K562 (cell line): Measurements from ENCODE around the gene VILL.

Source experiments
- BHLHE40 ChIP-seq: IDR thresholded peaks from 2 replicates; pipeline ENCODE4 v1.6.1; 2011; ENCODE audit warnings: low read length, improper control_type of control experiment
- CREB1 ChIP-seq, 2 experiments: sonication (generic) in 1 of 2; formaldehyde crosslinking in 1 of 2; IDR thresholded peaks; 2 replicates each; pipeline versions ENCODE4 v1.6.1 to v1.8.0; 2012 to 2022; ENCODE audit warnings: inconsistent platforms in 1 of 2, mild to moderate bottlenecking in 1 of 2, missing genetic modification reagents in 1 of 2, moderate library complexity in 1 of 2
- CTCF ChIP-seq, 3 experiments: IDR thresholded peaks in 2 of 3; conservative IDR thresholded peaks in 1 of 3; 2 replicates each; pipeline ENCODE4 v1.5.1; 2011 to 2012; ENCODE audit warnings: low read length in 3 of 3, mild to moderate bottlenecking in 3 of 3, control low read depth in 2 of 3, improper control_type of control experiment in 1 of 3, inconsistent platforms in 1 of 3, low read depth in 1 of 3, mixed read lengths in 1 of 3, moderate library complexity in 1 of 3; ENCODE audit not compliant: insufficient read depth in 2 of 3
- LARP7 ChIP-seq: fragments of 450-650 bp; IDR thresholded peaks from 2 replicates; pipeline ENCODE4 v1.6.1; 2016
- REST ChIP-seq, 2 experiments: fragments of 450-650 bp; formaldehyde crosslinking in 1 of 2; IDR thresholded peaks; 2 replicates each; pipeline versions ENCODE4 v1.4.0 to v1.6.1; 2014 to 2020; ENCODE audit warnings: mild to moderate bottlenecking in 2 of 2, borderline replicate concordance in 1 of 2, low read depth in 1 of 2
- RFX5 ChIP-seq: IDR thresholded peaks from 2 replicates; pipeline ENCODE4 v1.6.1; 2011; ENCODE audit warnings: low read depth, mild to moderate bottlenecking, improper control_type of control experiment, low read length

- TF ChIP-seq BHLHE40 (no peak), RFX5 (no peak), CTCF (IDR thresholded peaks at IDR 0.05 in 2 of 3, conservative IDR thresholded peaks at IDR 0.05 in 1 of 3; ENCODE audit: insufficient read depth in 2 of 3, low read depth in 1 of 3, low read length in 3 of 3) (no peak), CREB1 (IDR thresholded peaks at IDR 0.05) (no peak), CREB1 (CRISPR knock-in tag; IDR thresholded peaks at IDR 0.05) (no peak), REST (IDR thresholded peaks at IDR 0.05; ENCODE audit: borderline replicate concordance) (no peak), REST (CRISPR knock-in tag; IDR thresholded peaks at IDR 0.05; ENCODE audit: low read depth) (no peak), LARP7 (no peak)
Observed at GRCh38 chr3:38043486-38043885, 52.9 kb downstream of the VILL start.
